UCSD-AML1 (cell line): ENCODE measurements around the gene TMEM203.

Experiments
- DNase-seq: peaks from one replicate; lab custom pipeline; 2025; ENCODE audit not compliant: unreplicated experiment; lab: John Stamatoyannopoulos, UW

Gene TMEM203

GRCh38 chr9:137182836-137183235 lies 22.6 kb downstream of the TMEM203 start:
- DNase-seq, result no peak

GRCh38 chr9:137181680-137182079 lies 23.8 kb downstream of the TMEM203 start:
- DNase-seq, result no peak

DNA sequence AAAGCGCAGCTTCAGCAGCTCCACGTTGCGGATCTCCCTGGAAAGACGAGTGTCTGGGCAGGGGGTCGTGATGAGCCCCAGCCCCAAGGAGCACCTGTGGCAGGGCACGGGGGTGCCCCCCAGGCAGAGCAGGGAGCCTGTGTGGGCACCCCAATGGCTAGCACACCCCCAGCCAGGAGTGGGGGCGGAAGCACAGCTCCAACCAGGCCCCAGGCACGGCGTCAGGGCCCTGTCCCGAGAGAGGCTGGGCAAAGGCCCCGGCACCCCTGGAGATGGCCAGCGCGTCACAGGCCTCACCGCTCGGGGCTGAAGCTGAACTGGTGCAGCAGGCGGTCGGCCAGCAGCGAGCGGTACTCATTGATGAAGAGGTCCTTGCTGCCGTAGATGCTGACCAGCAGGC lies 25.0 kb downstream of the TMEM203 start:
- DNase-seq, result no peak

- DNase-seq, result no peak
Measured at GRCh38 chr9:137179761-137180160, 25.7 kb downstream of the TMEM203 start.

DNA sequence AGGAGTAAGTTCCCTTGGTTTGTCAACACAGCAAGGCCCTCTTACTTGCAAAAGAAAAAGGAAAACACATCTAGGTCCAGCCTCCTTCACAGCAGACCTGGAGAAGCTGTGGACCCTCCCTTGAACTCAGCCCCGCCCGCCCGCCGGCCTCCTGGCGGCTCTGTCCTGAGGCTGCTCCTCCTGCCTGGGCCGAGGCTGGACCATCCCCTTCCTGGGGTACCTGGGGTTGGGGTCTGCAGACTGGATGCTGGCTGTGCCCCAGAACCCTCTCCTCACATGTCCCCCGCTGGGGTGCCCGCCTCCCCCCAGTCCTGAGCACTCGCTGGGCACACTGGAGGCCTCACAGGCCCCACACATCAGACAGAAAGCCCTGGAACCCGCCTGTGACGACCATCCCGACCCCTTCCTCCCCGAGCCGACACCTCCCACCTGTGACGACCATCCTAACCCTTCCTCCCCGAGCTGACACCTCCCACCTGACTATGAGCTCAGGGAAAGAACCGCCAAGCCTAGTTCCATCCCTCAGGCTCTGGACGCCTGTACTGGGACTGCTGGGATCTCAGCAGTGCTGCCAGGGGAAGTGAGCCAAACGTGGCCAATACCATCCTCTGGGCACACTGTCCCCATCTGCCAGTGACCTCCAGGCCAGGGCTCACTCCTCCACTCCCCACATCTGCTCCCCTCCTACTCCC lies 26.4 kb downstream of the TMEM203 start:
- no peak for DNase-seq

GRCh38 chr9:137178201-137178938 lies 27.1 kb downstream of the TMEM203 start:
- no peak for DNase-seq

- no peak for DNase-seq
Measured at GRCh38 chr9:137176302-137177182, 28.9 kb downstream of the TMEM203 start.

GRCh38 chr9:137175345-137175961 lies 30.0 kb downstream of the TMEM203 start:
- no peak for DNase-seq

GRCh38 chr9:137174722-137175293 lies 30.6 kb downstream of the TMEM203 start:
- no peak for DNase-seq

DNA sequence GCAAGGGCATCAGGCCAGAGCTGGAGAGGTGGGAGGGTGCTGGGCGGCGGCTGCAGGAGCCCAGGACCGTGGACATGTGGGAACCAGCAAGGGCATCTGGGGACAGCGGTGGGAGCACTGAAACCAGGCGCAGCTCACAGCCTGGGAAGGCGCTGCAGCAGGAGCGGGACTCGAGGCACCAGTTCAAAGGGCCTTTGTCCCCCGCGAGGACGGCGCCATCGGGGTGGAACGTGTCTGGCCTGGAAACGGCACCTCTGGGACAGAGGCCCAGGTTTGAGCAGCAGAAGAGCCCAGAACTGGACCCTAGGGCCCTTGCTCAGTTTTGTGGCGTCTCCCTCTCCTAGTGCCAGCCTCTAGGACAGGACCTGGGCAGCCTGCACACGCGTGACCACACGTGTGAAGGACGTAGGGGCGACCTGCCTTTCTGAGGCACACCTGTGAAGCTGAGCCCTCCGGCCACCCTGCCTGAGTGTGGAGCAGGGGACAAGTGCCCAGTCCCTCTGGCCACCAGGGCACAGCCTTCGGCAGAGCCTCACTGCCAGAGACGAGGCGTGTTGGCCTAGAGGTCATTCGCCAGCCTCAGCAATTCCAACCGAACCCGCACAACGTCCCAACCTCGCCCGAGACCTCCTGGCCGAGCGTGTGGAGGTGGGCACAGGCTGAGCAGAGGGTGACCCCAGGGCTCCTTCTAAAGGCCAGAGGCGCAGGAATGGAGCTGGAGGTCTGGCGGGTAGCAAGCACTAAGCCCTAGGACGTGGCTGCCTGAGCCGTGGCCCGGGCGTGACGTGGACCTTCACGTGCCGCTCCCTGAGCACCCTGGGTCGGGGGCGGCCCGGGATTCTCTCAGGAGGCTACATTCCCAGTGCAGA lies 31.4 kb downstream of the TMEM203 start:
- DNase-seq, result no peak

GRCh38 chr9:137172901-137173795 lies 32.3 kb downstream of the TMEM203 start:
- DNase-seq, result no peak

- no peak for DNase-seq
Measured at GRCh38 chr9:137171149-137171900, 34.1 kb downstream of the TMEM203 start.

DNA sequence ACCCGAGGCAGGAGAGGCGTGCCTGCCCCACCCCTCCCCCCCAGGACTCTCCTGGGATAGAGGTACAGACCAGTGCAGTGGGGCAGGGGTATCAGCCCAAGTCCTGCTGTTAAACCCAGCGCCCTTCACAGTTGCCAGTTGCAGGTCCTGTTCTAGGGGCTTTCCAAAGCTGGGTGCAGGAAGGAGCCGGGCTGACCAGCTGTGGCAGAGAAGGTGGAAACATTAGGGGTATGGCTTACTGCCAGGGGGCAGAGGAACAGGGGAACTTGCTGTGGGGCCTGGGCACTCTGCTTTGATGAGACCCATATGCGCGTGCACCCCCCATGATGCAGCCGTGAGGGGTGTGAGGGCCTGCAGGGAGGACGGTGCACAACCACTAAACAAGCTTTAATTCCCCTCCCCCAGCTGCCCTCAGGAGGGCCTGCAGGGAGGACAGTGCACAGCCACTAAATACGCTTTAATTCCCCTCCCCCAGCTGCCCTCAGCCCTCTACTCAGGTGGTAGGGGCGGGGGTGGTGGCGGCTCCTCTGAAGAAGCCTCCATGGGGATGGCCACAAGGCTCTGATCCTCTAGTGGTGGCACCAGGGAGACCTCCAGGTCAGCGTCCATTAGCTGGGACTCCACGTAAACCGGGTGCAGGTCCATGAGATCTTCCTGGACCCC lies 34.8 kb downstream of the TMEM203 start:
- no peak for DNase-seq

- no peak for DNase-seq
Measured at GRCh38 chr9:137169896-137170358, 35.5 kb downstream of the TMEM203 start, which contains the start of gene LRRC26. TSS of gene LRRC26 (minus strand) at chr9:137170051. CDS start at chr9:137169943, 108 bp downstream.

DNA sequence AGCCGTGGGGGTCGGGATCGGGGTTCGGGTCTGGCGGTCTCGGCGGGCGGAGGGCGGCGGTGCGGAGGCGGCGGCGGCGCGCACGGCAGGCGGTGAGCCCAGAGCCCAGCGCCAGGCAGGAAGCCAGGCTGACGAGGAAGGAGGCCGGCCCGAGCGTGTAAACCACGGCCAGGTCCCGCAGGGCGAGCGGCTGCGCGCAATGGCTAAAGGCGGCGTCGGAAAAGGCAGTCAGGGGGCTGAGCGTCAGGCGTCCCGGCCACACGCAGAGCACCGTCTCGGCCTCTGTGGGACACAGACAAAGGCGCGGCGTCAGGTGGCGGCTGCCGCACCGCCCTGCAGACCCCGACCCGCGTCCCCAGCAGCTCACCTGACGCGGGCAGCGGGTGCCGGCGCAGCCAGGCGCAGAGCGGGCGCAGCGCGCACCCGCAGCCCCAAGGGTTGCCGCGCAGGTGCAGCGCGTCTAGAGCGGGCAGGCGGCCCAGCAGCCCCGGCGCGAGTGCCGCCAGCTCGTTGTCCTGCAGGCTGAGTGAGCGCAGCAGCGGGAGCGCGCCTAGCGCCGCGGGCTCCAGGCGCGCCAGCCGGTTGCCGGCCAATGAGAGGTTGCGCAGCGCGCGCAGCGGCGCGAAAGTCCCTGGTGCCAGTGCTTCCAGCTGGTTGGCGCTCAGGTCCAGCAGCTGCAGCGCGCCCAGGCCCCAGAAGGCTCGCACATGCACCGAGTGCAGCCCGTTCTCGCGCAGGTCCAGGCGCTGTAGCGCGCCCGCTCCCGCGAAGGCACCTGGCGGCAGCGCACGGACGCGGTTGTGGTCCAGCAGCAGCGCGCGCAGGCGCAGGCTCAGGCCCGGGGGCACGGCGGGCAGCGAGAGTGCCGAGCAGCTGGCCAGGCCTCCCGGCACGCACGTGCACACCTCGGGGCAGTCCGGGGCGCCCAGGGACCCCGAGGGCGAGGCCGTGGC lies 36.3 kb downstream of the TMEM203 start:
- peak; percentile 21 for DNase-seq

- DNase-seq, result no peak
Measured at GRCh38 chr9:137168573-137168903, 36.9 kb downstream of the TMEM203 start.
